ENCODE measurements around the gene LIPE.

DNA sequence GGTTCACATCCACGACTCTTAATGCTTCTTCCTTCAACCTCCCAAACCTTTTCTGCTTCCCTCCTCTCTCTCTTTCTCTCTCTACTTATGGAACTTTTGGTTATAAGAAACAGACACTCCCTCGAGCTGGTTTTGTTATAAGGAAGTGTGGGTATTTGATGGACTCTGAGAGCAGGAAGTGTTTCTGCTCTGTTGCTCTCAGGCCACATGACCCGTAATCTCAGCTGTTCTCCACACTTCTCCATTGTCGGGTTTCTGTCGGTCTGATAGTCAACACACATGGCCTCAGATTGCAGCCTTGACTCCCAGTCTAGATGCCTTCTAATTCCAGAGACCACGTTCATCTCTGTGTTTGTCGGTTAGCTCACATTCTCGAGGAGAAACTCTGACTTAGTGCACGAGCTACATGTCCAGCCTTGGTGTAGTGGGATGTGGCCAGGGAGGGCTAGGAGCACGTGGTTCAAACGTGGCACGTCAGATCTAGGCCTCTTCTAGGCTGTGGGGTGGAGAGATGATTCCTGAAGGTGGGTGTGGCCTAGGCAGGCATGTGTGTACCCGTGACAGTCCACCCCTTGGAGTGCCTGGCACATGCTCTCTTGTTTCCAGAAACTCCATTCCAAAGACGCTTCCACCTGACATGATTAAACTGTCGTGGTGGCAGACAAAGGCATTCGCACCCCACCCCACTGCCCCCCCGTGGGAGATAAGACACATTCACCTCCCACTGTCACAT, 63.4 kb downstream of the LIPE start:
- TF ChIP-seq EZH2 (IDR thresholded peaks at IDR 0.05; ENCODE audit: insufficient read depth, poor library complexity, severe bottlenecking) (no peak), EZH2phosphoT487 (IDR thresholded peaks at IDR 0.05; ENCODE audit: insufficient read depth, low read depth) (no peak)
